Right ventricle myocardium superior (tissue), 1 donor: ENCODE measurements around the gene TNFRSF11A. TPM values are rescaled to one million over a fixed set of nuclear protein-coding genes. Genes with fewer than 3 reads are reported as not detected.
A peak's percentile ranks its signal among the peaks of the same experiment; 100 is the strongest.

ENCODE experiments used
- ATAC-seq: fragments of 200-7000 bp; cut with Tn5 transposase; one replicate; pipeline ENCODE4 v1.9.1; 2020; ENCODE audit warnings: mild to moderate bottlenecking; ENCODE audit not compliant: poor library complexity
- DNase-seq: peaks from one replicate; pipeline ENCODE4 v3.0.0-alpha.2; 2020
- intact Hi-C: fragments of 100-400 bp; cut with DNase I; formaldehyde crosslinking; loops from one replicate; pipeline ENCODE4 v1.11.2; 2022
- long read RNA-seq: library from polyadenylated mRNA; unstranded; transcript quantifications from one replicate; pipeline ENCODE4 v2.0.0, GENCODE V29; 2021
- total RNA-seq: library from RNA; stranded (reverse); fragmentation: NEBNext Ultra II Directional; extraction: Animal tissue kit (Norgen Biotek cat#: 25700); gene quantifications from one replicate; pipeline ENCODE4 v1.2.1, GENCODE V29; 2021
- donor health status: DM: no; HTN: yes; CAD: no; lungs with severe emphysema.

TNFRSF11A gene
- total RNA-seq: 0.94 TPM
- long read RNA-seq, full-length matches to known transcripts: 1 of 3 reads
- long read RNA-seq, partial matches to known transcripts: 0 of 3 reads
- long read RNA-seq, other reads (novel, unspliced or antisense): 2 of 3 reads

DNA sequence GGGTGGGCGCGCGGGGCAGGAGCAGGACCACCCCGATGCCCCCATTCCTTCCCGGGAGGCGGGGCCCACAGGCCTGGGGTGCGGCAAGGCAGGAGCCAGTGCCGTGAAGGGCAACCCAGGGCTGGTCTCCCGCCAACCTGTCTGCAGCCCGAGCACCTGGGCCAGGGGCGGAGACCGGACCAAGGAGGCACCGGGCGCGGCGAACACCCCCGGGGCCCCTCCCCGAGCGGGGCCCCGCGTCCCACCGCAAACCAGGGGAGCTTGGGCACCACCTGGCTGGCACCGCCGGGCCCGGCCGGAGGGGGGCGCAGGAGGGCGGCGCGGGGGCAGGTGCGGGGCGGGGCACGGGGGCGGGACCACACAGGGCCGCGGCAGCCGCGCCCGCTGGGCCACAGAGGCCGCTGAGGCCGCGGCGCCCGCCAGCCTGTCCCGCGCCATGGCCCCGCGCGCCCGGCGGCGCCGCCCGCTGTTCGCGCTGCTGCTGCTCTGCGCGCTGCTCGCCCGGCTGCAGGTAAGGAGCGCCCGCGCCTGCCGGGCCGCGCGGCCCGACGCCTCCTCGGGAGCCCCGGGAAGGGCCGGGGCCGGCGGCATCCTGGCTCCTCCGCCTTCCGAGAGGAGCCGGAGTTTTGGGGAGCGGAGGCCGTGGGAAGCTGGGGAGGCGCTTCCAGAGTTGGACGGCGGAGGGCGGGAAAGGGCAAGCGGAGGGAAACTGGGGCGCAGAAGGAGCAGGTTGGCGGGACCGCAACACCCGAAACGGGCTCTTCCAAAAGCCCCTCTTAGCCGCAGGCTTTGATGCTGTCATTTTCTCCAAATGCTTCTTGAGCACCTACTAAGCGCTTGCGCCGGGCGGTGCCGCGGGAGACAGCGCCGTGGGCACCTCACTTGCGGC lies at the start of gene TNFRSF11A:
Gene TNFRSF11A (plus strand): TSS at position 394 of the 889 bp plus-strand sequence. CDS start 43 bp downstream, at position 437.
- peak; percentile 52 for DNase-seq
- intact Hi-C loops: no loop called here
- ATAC-seq: peak; percentile 75

DNA sequence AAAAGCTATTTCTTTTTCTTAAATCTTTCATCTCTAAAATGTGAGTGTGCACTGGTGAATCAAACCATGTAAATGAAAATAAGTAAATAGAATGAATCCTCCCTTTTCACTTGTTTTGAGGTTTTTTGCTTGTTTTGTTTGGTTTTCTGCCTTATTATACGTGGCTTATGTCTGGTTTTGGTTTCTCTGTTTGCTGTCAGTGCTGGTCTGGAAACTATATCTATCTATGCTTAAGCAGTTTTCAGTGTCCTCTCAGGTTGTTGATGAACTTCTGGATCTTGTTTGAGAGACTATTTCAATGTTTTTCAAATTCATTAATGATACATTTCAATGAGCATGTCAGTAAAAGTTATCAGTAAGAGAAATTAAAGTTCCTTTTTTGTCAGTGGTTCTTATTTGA lies 48.1 kb upstream of the TNFRSF11A start:
- intact Hi-C loops: no loop called here
- DNase-seq (no peak), ATAC-seq (no peak)

DNA sequence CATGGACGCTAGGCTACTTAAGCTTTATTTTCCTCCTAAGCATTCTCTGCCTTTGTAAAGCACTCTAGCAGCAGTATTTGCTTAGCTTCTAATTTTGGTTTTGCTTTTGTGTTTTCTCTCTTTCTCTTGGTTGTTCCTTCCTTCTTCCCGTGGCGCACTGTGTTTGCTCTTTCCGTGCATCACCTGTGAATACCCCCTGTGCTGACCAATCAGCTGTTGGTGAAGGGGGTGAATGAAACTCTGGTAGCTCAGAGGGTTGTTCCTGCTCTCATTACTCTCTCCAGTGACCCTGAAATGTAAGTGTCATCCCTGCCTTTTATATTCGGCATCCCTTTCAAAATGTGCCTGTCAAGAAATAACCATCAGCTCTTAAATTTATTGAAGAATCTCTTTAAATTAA lies 45.5 kb upstream of the TNFRSF11A start:
- DNase-seq: no peak
- intact Hi-C loops: no loop called here
- no peak for ATAC-seq

DNA sequence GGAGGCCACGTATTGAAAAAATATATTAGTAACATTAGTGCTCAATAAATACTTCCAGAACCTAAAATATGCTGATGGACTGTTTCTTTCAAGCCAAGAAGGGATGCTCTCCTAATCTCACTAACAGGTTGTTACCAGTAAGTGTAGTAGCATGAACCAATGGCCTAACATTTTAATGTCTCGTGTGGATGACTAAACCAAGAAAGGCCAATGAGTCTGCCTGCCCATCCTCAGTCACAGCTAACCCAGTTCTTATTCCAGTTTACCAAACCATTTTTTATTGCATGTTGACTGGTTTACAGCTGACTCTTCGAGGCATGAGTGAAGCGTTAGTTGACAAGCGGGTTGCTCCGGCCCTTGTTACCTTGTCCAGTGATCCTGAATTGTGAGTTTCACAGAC lies 45.1 kb upstream of the TNFRSF11A start:
- intact Hi-C loops: no loop called here
- no peak for DNase-seq
- no peak for ATAC-seq

DNA sequence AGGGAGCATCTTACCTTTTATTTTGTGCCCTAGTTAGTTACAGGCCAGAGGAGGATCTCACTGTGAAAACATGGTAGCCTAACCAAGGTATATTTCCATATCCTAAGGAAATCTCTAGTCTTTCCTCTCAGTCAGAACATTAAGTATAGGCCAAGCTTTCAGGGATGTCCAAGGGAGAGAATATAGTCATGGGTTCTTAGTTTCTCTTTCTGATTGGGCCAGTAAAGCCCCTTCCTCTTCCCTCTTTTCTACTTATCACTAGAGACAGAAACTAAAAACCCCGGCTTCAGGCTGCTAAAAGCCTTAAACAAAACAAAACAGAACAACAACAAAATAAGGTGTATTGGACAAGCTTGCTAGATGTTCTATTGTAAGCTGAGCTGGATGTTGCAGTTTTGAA lies 44.3 kb upstream of the TNFRSF11A start:
- intact Hi-C loops: no loop called here
- DNase-seq: no peak
- no peak for ATAC-seq

DNA sequence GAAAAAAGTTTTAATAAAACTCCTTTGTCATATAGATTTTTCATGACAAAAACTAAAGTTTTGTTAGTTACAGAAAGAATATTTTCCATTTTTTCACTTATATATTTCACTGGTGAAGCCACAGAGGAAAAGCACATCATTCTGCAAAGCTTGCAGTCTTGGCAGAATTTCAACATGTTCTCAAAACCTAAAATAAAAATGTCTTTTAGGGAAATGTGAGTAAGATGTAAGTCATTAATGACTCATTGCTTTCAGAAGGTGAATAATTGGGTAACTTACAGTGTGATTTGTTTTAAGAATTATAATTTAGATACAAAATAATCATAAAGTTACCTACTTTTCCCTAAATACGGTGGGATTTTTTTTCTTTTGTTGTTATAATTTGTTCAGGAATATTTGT lies 43.4 kb upstream of the TNFRSF11A start:
- ATAC-seq (no peak), DNase-seq (no peak)
- intact Hi-C loops: no loop called here

DNA sequence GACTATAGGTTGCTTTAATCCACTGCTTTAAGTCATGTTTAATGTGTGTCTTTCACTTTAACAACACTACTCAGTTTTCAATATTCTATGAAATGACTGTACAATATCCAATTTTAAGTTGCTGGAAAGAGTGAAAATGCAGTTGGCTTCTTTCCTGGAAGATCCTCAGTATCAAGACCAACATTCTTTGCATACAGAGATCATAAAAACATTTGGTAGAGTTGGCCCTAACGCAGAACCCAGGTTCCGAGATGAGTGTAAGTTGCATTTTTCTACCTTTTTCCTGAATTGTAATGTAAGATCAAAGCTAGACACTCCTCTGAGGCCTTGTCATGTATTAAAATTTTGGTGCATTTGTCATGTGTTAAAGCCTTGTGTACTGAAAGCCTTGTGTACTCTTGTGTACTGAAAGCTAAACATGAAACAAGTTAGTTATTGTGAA lies 42.9 kb upstream of the TNFRSF11A start:
- ATAC-seq (no peak), DNase-seq (no peak)
- intact Hi-C loops: no loop called here

DNA sequence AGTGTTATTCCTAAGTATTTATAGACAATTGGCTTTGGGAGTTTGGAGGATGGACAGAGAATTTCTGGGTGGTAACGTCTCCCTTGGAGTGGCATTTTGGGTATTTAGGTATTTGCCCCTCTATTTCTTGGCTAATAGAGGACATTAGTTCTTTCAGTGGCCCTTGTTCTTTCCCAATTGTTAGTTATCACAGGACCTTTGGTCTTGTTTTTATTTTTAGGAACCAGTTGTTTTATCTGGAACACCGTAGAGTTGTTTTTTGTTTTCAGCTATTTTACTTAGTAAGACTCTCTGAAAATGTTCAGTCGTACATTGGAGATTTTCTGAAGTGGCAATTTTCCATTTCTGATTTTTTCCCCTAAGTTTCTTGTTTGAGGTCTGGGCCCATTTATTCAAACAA lies 40.5 kb upstream of the TNFRSF11A start:
- ATAC-seq (no peak), DNase-seq (no peak)
- intact Hi-C loops: no loop called here

DNA sequence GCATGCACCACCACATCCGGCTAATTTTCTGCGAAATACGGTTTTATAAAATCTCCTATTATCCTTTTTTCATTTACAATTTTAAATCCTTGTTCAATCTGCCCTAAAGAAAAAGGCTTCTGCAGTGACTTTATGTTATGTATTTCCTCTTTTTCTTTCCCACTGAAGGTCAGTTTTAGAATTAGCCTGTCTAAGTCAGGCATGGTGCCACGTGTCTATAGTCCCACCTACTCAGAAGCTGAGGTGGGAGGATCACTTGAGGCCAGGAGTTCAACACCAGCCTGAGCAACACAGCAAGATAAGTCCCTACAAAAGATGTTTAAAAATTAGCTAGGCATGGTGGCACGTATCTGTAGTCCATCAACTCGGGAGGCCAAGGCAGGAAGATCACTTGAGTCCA lies 39.8 kb upstream of the TNFRSF11A start:
- no peak for DNase-seq
- ATAC-seq: no peak
- intact Hi-C loops: no loop called here

DNA sequence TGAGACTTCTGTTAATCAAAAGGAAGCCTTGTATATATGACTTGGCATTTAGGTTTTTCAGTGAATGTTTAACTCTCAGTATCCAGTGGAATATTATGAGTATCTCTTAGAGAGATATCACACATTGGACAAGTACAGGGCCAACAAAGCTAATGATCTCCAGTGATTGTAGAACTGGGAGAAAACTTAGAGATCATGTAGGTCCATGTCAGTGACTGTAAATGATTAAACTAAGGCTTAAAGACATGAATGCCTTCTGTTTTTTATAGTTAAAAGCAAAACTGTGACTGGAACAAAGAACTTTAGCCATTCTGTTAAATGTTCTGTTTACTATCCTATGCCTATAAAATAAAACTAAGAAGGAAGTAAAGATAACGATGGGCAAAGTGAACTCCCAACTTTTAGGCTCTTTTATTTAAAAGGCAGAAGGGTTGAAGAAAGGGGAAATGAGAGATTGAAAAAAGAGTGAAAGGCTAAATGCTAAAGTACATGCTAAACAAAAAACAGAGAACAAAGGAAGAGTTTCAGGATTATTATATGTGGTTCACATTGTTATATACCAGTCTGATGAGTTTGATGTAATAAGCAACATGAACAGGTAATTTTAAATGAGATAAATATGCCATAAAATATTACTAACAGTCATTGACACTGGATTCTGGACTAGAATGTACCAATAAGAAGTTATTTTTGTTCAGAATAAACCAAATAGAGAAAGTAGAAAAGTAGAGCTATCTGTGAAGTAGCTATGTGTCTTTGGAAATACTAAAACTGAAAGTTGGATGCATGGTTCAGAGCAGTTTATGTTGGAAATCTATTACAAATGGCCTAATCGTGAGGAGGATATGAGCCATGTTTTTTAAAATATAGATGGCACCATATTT lies 37.1 kb upstream of the TNFRSF11A start:
- ATAC-seq: no peak
- DNase-seq: no peak
- intact Hi-C loops: no loop called here

DNA sequence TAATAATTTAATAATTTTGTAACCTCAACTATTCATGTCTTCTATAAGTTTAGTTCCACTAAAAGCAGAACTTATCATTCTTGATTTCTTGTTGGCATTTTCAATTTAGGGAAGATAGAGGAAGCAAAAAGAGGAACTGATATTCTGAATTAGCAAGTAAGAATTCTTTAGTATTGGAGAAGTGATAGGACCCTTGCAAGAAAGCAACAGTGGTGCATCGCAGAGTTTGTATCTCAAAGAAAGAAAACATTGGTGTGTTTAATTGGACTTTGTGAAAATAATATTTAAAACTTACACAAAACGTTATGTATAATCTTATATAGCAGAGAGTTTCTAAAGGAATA lies 36.5 kb upstream of the TNFRSF11A start:
- ATAC-seq: no peak
- DNase-seq: no peak
- intact Hi-C loops: no loop called here

DNA sequence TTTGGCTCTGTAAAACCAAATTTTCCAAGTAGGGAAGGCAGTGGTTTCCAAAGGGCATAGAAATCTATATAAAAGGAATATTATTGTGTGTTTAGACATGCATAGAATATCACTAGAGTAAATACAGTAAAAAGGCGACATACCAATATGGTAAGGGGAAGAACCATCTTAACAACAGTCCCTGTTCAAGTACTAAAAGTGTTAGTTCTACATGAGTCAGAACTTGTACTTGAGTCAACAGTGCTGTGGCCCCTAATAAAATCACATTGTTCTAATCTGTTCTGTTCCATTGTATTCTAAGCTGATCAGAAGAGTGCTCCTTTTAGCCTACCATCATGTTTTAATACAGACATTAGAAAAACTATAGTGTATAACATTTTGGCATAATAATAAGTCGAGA lies 36.1 kb upstream of the TNFRSF11A start:
- DNase-seq (no peak), ATAC-seq (no peak)
- intact Hi-C loops: no loop called here

DNA sequence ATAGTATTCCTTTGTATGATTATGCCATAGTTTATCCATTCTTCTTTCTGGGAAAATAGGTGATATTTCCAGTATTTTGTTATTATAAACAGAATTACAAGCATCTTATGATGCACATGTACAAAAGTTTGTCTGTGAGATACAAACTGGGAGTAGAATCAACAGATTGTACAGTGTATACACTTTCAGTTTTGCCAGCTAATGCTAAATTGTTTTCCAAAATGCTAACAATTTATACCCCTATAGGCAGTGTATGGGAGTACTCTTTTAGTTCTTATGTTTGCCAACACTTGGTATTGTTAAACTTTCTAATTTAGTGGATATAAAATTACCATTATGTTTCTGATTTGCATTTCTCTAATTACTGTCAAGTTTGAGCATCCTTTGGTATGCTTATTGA lies 31.0 kb upstream of the TNFRSF11A start:
- ATAC-seq: no peak
- intact Hi-C loops: no loop called here
- no peak for DNase-seq

DNA sequence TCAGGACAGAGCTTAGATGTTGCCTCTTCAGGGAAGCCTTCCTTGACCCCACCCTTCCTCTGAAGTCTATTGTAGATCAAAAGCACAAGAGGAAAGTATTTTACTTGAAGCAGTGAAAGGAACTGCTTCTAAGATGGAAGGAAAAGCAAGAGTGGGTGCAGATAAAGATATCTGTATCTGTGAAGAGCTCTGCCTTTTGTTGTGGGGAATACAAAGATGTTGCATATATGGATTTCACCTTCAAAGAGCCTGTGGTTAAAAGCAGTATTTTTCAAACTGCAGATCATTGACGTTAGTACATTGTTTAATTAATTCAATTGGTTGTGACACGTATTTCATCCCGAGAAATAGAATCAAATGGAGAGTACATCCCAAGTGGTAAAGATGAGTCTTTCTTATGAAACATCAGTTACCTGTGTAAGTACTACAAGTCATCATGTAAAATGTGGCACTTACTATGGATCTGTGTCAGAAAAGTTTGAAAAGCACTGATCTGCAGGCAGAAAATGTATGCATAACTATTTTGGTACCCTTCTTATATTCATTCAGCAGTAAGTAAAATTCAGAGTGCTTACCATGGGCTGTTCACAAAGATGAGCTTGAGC lies 24.6 kb upstream of the TNFRSF11A start:
- DNase-seq (no peak), ATAC-seq (no peak)
- intact Hi-C loops: no loop called here

DNA sequence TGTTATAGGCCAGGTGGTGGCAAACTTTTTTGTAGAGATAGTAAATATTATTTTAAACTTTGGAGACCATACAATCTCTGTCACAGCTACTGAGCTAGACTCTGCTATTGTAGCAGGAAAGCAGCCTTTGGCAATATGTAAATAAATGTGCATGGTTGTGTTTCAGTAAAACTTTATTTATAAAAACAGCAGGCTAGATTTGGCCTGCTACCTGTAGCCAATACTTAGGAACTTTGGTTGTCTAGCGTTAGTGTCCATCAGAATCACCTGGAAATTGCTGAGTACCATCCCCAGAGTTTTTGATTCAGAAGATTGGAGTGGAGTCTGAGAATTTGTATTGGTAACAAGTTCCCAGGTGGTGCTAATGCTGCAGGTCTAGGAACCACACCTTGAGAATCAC lies 23.8 kb upstream of the TNFRSF11A start:
- DNase-seq: no peak
- intact Hi-C loops: no loop called here

DNA sequence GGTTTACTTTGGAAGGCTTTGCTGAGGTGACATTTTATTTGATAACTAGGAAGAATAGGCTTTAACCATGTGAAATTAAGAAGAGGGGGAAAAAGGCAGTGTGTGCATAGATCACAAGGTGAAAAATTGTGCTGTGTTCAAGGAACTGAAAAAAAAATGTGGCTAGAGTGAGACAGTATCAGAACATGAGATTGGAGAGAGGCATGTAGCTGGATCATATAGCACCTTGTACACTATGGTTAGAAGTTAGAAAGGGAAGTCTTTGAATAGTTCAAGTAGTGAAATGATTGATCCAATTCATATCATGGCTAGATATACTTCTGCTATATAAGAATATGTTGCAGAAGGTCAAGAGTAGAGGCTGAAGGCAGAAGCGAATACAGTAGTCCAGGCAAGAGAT lies 12.3 kb upstream of the TNFRSF11A start:
- DNase-seq: no peak
- ATAC-seq: no peak
- intact Hi-C loops: no loop called here

More for the DNA sequence above, 23.8 kb upstream of the TNFRSF11A start:
- ATAC-seq: no peak

DNA sequence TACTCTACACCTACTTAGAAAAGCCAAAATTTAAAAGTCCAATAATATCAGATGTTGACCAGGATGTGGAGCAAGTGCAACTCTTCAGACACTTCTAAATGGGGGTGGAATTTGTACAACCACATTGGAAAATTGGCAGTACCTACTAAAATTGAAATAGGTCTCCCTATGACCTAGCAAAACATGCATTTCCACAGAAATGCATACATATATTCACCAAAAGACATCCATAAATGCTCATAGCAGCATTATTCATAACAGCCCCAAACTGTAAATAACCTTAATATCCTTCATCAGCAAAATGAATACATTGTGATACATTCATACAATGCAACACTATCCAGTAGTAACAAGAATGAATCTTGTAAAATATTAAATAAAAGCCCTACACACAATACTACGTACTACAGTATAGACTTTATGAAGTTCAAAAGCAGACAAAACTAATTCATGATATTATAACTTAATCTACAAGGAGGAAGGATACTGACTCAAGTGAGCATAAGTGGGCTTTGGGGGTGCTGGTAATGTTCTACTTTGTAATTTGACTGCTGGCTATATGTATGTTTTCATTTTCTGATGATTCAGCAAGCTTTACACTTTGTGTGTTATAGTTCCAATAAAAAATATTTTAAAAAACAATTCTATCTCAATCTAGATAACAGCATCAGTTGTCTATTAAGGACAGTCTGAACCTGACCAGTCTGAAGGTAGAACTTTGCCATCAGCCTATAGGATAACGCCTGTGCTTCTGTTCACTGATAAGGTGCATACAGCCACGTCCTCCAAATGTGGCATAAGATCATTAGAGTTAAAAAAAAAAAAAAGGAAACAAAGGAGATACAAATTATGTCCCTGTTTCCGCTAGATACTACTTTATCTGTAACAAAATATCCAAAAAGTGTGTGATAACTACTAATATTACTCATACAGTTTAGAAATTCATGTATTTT lies 6.6 kb upstream of the TNFRSF11A start:
- no peak for ATAC-seq
- intact Hi-C loops: no loop called here
- no peak for DNase-seq

DNA sequence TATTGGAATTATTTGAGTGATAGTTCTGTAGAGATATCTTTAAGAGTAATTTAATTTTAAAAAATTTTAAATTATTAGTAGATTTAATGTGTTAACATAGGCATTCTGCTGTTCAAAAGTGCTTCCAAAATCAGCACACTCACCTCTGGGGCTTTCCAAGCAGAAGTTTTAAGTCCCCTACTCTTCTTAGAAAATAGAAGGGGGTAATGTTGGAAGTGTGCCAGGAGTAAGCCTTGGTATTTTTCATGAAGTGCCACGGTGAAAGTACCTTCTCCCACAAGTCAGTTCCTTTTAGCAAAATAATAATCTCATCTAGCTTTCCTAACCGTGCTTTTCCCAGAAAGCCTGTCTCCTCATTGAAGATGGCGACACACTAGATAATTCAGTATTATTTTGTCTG lies 3.9 kb upstream of the TNFRSF11A start:
- intact Hi-C loops: no loop called here
- ATAC-seq: no peak
- no peak for DNase-seq
